GM12878 (cell line): ENCODE data around the gene NBPF11. TPM values are rescaled to one million over a fixed set of nuclear protein-coding genes. Genes with fewer than 3 reads are reported as not detected.
A peak's percentile ranks its signal among the peaks of the same experiment; 100 is the strongest.
"Not testable (repeated sequence)": the region's sequence is repeated elsewhere in the genome, so short reads cannot be mapped to it uniquely, and the experiment has no call there.

Source experiments
- ATAC-seq: fragments of 200-7000 bp; cut with Tn5 transposase; 3 replicates; pipeline ENCODE4 v1.9.1; 2020; ENCODE audit warnings: mild to moderate bottlenecking, moderate library complexity
- BruUV-seq: library from RNA; stranded (reverse); fragments of 400-500 nt; replicated peaks from 2 replicates; lab custom pipeline; 2021; lab: Mats Ljungman, UMichigan
- CTCF ChIA-PET: fragments of 300-600 bp; sonication (Branson Sonifier 250); formaldehyde crosslinking; extraction: SDS; loops from one replicate; lab custom pipeline; 2021; ENCODE audit warnings: inconsistent platforms; lab: Yijun Ruan, JAX
- POLR2A ChIA-PET: fragments of 350-600 bp; formaldehyde crosslinking; extraction: SDS; loops from one replicate; lab custom pipeline; 2021; ENCODE audit warnings: inconsistent platforms; lab: Charles Lee
- RAD21 ChIA-PET: fragments of 300-600 bp; sonication (Branson Sonifier 250); formaldehyde crosslinking; loops from one replicate; lab custom pipeline; 2023; ENCODE audit warnings: antibody characterized with exemption; ENCODE audit not compliant: unreplicated experiment; lab: Charles Lee
- SMC1A ChIA-PET: fragments of 300-600 bp; sonication (Branson Sonifier 250); formaldehyde crosslinking; loops from one replicate; lab custom pipeline; 2023; ENCODE audit not compliant: unreplicated experiment, uncharacterized antibody; lab: Charles Lee
- DNase-seq: peaks from one replicate; pipeline ENCODE4 v3.0.0-alpha.2; 2011; ENCODE audit warnings: low read depth, low spot score
- FAIRE-seq: peaks from 3 replicates; lab custom pipeline; 2011; peaks lifted over from hg19 to GRCh38; lab: Jason Lieb, UNC
- H2AFZ ChIP-seq: 2 replicates; pipeline ENCODE4 v1.6.0; 2011; ENCODE audit warnings: low read depth, low read length, control low read depth; ENCODE audit not compliant: control insufficient read depth
- H3K27ac ChIP-seq: 2 replicates; pipeline ENCODE4 v1.5.1; 2011; ENCODE audit warnings: control low read depth; ENCODE audit not compliant: control insufficient read depth, insufficient read depth
- H3K27me3 ChIP-seq, 2 experiments: replicated peaks in 1 of 2; 2 replicates each; pipeline versions ENCODE4 v1.6.0 to v1.6.1; 2011; ENCODE audit warnings: low read length in 1 of 2; ENCODE audit not compliant: control insufficient read depth in 2 of 2, insufficient read depth in 2 of 2
- H3K36me3 ChIP-seq, 2 experiments: 2 replicates each; pipeline ENCODE4 v1.5.1; 2011; ENCODE audit warnings: low read length in 1 of 2; ENCODE audit not compliant: control insufficient read depth in 2 of 2, insufficient read depth in 2 of 2
- H3K4me1 ChIP-seq: 2 replicates; pipeline ENCODE4 v1.6.1; 2011; ENCODE audit warnings: mild to moderate bottlenecking, low read length, moderate library complexity, mixed read lengths; ENCODE audit not compliant: control insufficient read depth, insufficient read depth
- H3K4me2 ChIP-seq: 2 replicates; pipeline ENCODE4 v1.6.0; 2011; ENCODE audit warnings: control low read depth; ENCODE audit not compliant: control insufficient read depth, insufficient read depth
- H3K4me3 ChIP-seq: fragments of 200-600 bp; sonication (generic); 2 replicates; pipeline ENCODE4 v1.5.1; 2016
- H3K79me2 ChIP-seq: 2 replicates; pipeline ENCODE4 v1.6.0; 2011; ENCODE audit warnings: low read length; ENCODE audit not compliant: control insufficient read depth, insufficient read depth
- H3K9ac ChIP-seq: 2 replicates; pipeline ENCODE4 v1.8.0; 2011; ENCODE audit warnings: low read length, control low read depth, mixed read lengths; ENCODE audit not compliant: control insufficient read depth, insufficient read depth
- H3K9me3 ChIP-seq: replicated peaks from 3 replicates; pipeline ENCODE4 v1.5.1; 2011; ENCODE audit warnings: mild to moderate bottlenecking, low read length; ENCODE audit not compliant: control insufficient read depth, insufficient read depth
- H4K20me1 ChIP-seq: 2 replicates; pipeline ENCODE4 v1.6.0; 2011; ENCODE audit not compliant: control insufficient read depth, insufficient read depth
- JUNB ChIP-seq: IDR thresholded peaks from 2 replicates; pipeline ENCODE4 v1.6.1; 2016; ENCODE audit warnings: antibody characterized with exemption, mild to moderate bottlenecking
- NR2F1 ChIP-seq: fragments of 450-650 bp; conservative IDR thresholded peaks from 2 replicates; pipeline ENCODE4 v1.6.1; 2017; ENCODE audit warnings: mild to moderate bottlenecking
- PKNOX1 ChIP-seq: fragments of 450-650 bp; IDR thresholded peaks from 2 replicates; pipeline ENCODE4 v1.6.1; 2016; ENCODE audit warnings: mild to moderate bottlenecking
- RUNX3 ChIP-seq: IDR thresholded peaks from 2 replicates; pipeline ENCODE4 v1.6.1; 2012; ENCODE audit warnings: low read length, inconsistent platforms
- WGBS: methylation state at CpG from one replicate; pipeline ENCODE4 v1.1.6; 2016; ENCODE audit warnings: low lambda C conversion rate; ENCODE audit not compliant: insufficient replicate concordance, insufficient coverage; ENCODE audit errors: missing lambda C conversion rate; 5-methylcytosine and 5-hydroxymethylcytosine counted together
- in situ Hi-C: fragments of 300-500 bp; cut with MboI; formaldehyde crosslinking; loops from 9 replicates; pipeline ENCODE4 v1.14.3; 2018; ENCODE audit warnings: mixed read lengths
- intact Hi-C: fragments of 100-400 bp; cut with micrococcal nuclease; formaldehyde crosslinking; loops from one replicate; pipeline ENCODE4 v1.14.2; 2022; ENCODE audit not compliant: unreplicated experiment
- polyA plus RNA-seq, 11 experiments: library from polyadenylated mRNA; depleted of rRNA in 4 of 11; unstranded in 6 of 11; stranded (reverse) in 5 of 11; fragments of >200 nt; fragmentation: Nextera tagmentation in 4 of 11; fragmentation: Illumina TruSeq in 1 of 11; extraction: Ambion mirVana in 4 of 11; extraction: Trizol in 1 of 11; gene quantifications; 1 replicate in 1 of 11; 2 replicates in 10 of 11; pipeline versions ENCODE4 v1.2.1 to v1.2.3, GENCODE V29; 2011 to 2016; ENCODE audit warnings: inconsistent platforms in 2 of 11, missing spikeins in 2 of 11, low read depth in 1 of 11
- total RNA-seq, 4 experiments: library from RNA; depleted of rRNA in 3 of 4; stranded (reverse); fragments of >200 nt in 3 of 4; fragmentation: Illumina TruSeq in 1 of 4; extraction: Trizol in 1 of 4; gene quantifications; 2 replicates each; pipeline versions ENCODE4 v1.2.1 to v1.2.3, GENCODE V29; 2013 to 2021

The NBPF11 gene
- total and polyA plus RNA-seq, 10 of the 15 experiments (the other 5 are each of a cell fraction or from before 2014, with no cell fraction given), result 1.2 to 14.3 (median 4.9) TPM

DNA sequence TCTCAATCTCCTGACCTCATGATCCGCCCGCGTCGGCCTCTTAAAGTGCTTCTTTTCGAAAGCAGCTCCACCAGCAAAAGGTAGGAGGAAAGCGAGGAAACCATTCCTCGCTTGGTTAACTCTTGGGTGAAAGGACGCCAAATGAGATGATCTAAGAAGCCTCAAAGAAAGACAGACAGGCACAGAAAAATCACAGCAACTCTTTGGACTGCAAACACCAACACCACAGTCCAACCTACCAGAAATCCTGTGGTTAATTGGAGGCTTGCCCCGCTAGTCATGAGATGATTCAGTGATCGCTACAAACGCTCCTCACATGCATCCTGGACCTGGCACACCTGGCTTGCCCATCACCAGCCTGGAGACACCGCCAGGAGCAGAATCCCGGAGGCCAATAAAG, 1.1 kb downstream of the NBPF11 start:
- in situ Hi-C loops, H2AFZ ChIP-seq, H4K20me1 ChIP-seq, H3K36me3 ChIP-seq, SMC1A ChIA-PET, BruUV-seq, POLR2A ChIA-PET, H3K9me3 ChIP-seq, H3K9ac ChIP-seq, H3K4me1 ChIP-seq, DNase-seq, H3K27ac ChIP-seq, CTCF ChIA-PET, RAD21 ChIA-PET, H3K27me3 ChIP-seq, H3K79me2 ChIP-seq, FAIRE-seq: not testable (repeated sequence)
- WGBS, result under 1% methylated on average over 13 of the region's 13 CpGs
- intact Hi-C loops, result loop anchor here (5.0 kb wide), 1 partner anchor 181 kb away; no protein-coding TSS in a partner anchor
- ATAC-seq, result peak; percentile 47
- Histone ChIP-seq H3K4me3 (peak overlapping the region; percentile 69), H3K4me2 (0 out of 2 replicates have a peak overlapping the region, but pooled peaks have one; percentile 42)
- TF ChIP-seq RUNX3 (peak; percentile 71), NR2F1 (peak; percentile 67), PKNOX1 (0 out of 2 replicates have a peak, but pooled peaks have one; percentile 33), JUNB (peak; percentile 33; the same call in 1 of the 2 replicates)

GRCh38 chr1:148150014-148150413, 2.1 kb downstream of the NBPF11 start:
- RAD21 ChIA-PET, SMC1A ChIA-PET, BruUV-seq, H3K4me1 ChIP-seq, in situ Hi-C loops, H3K36me3 ChIP-seq, H2AFZ ChIP-seq, FAIRE-seq, H3K9ac ChIP-seq, H3K79me2 ChIP-seq, POLR2A ChIA-PET, H3K27ac ChIP-seq, H3K4me2 ChIP-seq, ATAC-seq, H4K20me1 ChIP-seq, H3K4me3 ChIP-seq, H3K27me3 ChIP-seq, CTCF ChIA-PET, DNase-seq, H3K9me3 ChIP-seq: not testable (repeated sequence)
- intact Hi-C loops, result loop anchor here (5.0 kb wide), 1 partner anchor 182 kb away; no protein-coding TSS in a partner anchor
- no CpG with 5 or more reads among the region's 6 CpGs for WGBS

GRCh38 chr1:148149050-148149815, 2.8 kb downstream of the NBPF11 start:
- in situ Hi-C loops, H2AFZ ChIP-seq, DNase-seq, CTCF ChIA-PET, H3K4me3 ChIP-seq, H3K4me1 ChIP-seq, H3K27ac ChIP-seq, H3K4me2 ChIP-seq, H4K20me1 ChIP-seq, intact Hi-C loops, SMC1A ChIA-PET, H3K36me3 ChIP-seq, POLR2A ChIA-PET, ATAC-seq, BruUV-seq, FAIRE-seq, H3K9me3 ChIP-seq, H3K79me2 ChIP-seq, H3K9ac ChIP-seq, H3K27me3 ChIP-seq, RAD21 ChIA-PET: not testable (repeated sequence)
- 95% methylated on average over 17 of the region's 72 CpGs for WGBS
